ENCODE data around the gene TEX22. TPM values are rescaled to one million over a fixed set of nuclear protein-coding genes. Genes with fewer than 3 reads are reported as not detected.
"Not testable (repeated sequence)": the region's sequence is repeated elsewhere in the genome, so short reads cannot be mapped to it uniquely, and the experiment has no call there.

Gene TEX22
- total RNA-seq, 4 donors from 2014 or later, result 0.17 to 0.34 TPM; not detected in 2

DNA sequence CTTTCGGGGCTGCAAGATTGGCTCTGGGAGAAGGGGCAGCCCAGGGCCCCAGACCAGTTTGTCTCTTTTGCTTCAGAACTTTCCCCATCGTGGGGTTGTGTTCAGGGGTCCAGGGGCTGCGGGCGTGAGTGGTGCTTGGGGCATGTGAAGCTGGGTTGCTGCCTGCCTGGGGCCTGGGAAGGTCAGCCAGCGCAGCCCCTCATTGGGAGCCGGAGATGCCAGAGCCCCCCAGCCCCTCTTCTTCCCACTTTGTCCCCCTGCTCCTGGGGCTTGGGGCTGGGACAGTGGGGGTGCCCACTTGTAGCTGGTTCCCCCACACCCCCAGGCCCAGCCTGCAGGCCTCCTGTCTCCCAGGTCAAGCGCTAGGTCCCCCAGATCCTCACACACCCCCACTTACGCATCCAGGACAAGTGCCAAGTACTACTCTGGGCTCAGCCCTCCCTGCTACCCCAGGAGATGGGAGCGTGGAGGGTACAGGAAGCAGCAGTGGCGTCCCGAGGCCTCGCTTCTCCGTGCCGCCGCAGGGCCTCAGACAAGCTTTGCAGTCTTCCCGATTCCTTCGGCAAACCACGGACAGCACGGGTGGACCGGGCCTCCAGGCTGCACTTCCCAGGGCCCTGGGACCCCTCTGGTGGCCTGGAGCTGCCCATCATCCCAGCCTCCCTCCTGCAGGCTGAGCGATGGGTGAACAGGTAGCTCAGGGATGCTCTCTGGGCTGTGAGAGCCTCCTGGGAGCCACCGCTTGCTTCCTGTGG is 42.3 kb upstream of the TEX22 start:
- 89 to 97% methylated on average over 9 to 20 of the region's 22 CpGs for WGBS, 2 donors
- H3K4me3 ChIP-seq (ENCODE audit: low read depth, poor library complexity, severe bottlenecking), result no peak overlapping the region
- no peak for DNase-seq (ENCODE audit: low spot score in 2 of 2)
- TF ChIP-seq, protein P1, sequence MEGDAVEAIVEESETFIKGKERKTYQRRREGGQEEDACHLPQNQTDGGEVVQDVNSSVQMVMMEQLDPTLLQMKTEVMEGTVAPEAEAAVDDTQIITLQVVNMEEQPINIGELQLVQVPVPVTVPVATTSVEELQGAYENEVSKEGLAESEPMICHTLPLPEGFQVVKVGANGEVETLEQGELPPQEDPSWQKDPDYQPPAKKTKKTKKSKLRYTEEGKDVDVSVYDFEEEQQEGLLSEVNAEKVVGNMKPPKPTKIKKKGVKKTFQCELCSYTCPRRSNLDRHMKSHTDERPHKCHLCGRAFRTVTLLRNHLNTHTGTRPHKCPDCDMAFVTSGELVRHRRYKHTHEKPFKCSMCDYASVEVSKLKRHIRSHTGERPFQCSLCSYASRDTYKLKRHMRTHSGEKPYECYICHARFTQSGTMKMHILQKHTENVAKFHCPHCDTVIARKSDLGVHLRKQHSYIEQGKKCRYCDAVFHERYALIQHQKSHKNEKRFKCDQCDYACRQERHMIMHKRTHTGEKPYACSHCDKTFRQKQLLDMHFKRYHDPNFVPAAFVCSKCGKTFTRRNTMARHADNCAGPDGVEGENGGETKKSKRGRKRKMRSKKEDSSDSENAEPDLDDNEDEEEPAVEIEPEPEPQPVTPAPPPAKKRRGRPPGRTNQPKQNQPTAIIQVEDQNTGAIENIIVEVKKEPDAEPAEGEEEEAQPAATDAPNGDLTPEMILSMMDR (IDR thresholded peaks at IDR 0.05), result no peak
- no peak for TF ChIP-seq POLR2A (IDR thresholded peaks at IDR 0.05)
- intact Hi-C loops (cut with DNase I; ENCODE audit: low total_unique reads), result loop anchor here (10.0 kb wide), 1 partner anchor 261 kb away; no protein-coding TSS in a partner anchor

DNA sequence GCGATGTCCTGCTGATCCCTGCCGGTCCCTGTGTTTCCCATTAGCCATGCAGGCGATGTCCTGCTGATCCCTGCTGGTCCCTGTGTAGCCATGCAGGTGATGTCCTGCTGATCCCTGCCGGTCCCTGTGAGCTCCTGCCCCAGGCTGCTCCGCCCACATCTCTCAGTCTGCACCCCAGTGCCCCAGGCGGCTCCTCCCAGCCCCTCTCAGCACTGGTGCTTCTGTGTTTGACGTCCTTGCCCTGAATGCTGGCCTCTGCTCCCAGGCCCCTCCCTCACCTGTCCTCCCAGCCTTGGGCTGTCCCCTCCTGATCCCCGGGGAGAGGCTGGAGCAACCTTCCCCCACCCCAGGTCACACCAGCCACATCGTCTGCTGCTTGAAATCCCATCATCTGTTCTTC is 41.4 kb upstream of the TEX22 start:
- 87 to 93% methylated on average over 9 of the region's 9 CpGs for WGBS, 2 donors
- DNase-seq (ENCODE audit: low spot score in 2 of 2), result no peak
- TF ChIP-seq, protein P1 (IDR thresholded peaks at IDR 0.05), result no peak
- no peak for TF ChIP-seq POLR2A (IDR thresholded peaks at IDR 0.05)
- intact Hi-C loops (cut with DNase I; ENCODE audit: low total_unique reads), result loop anchor here (10.0 kb wide), 1 partner anchor 262 kb away; no protein-coding TSS in a partner anchor
- no peak overlapping the region for H3K4me3 ChIP-seq (ENCODE audit: low read depth, poor library complexity, severe bottlenecking)

DNA sequence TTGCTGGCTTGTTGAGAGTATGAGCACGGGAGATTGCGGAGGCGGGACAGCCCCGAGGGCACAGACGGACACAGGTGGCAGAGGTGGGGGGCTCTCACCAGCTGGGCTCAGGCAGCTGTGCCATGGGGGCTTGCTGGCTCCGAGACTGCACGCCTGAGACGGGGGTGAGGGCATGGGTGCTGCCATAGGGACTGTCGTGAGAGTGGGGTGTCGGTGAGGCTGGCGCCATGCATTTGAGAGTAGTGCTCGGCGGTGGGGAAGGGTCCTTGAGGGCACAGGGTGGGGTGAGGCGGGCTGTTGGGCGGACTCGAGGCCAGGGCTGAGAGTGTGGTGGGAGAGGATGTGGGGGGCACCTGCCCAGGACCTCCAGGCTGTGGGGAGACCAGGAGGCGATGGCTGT is 40.7 kb upstream of the TEX22 start:
- no peak for DNase-seq (ENCODE audit: low spot score in 2 of 2)
- no peak for TF ChIP-seq POLR2A (IDR thresholded peaks at IDR 0.05)
- TF ChIP-seq, protein P1 (IDR thresholded peaks at IDR 0.05), result no peak
- no peak overlapping the region for H3K4me3 ChIP-seq (ENCODE audit: low read depth, poor library complexity, severe bottlenecking)
- WGBS, 2 donors, result 92 to 93% methylated on average over 16 to 17 of the region's 17 CpGs
- intact Hi-C loops (cut with DNase I; ENCODE audit: low total_unique reads), result loop anchor here (10.0 kb wide), 1 partner anchor 263 kb away; no protein-coding TSS in a partner anchor

DNA sequence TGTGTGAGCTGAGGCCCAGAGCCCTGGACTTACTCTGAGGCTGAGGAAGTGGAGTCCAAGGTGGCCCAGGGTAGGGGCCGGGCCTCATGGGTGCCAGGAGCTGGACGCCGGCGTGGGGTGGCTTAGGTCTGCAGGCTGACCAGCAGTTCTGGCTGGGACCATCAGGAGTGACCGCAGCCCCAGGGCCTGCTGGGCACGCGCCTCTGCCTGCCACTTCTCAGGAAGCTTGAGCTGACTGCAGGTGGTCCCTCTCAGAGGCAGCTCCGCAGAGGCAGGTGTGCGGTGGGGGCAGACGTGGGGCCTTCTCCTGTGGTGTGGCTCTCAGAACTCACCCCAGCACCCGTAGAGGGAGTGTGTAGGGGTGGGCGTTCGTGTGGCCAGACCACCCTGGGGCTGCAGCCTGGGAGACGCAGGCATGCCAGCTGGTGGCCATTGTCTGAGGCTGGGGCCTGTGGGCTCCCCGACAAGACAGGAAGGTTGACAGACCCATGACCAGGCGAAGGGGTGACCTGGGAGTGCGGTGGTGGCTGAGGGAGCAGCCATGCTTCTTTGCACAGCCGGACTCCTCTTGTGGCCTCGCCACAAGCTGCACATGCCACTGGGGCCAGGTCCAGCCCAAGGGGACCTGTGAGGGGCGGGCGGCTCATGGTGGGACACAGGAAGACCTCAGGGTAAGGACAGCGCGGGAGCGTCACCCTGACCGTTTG is 40.0 kb upstream of the TEX22 start:
- WGBS, 2 donors, result 94 to 96% methylated on average over 22 to 25 of the region's 25 CpGs
- intact Hi-C loops (cut with DNase I; ENCODE audit: low total_unique reads), result loop anchor here (10.0 kb wide), 1 partner anchor 263 kb away; no protein-coding TSS in a partner anchor
- no peak for DNase-seq (ENCODE audit: low spot score in 2 of 2)
- no peak overlapping the region for H3K4me3 ChIP-seq (ENCODE audit: low read depth, poor library complexity, severe bottlenecking)
- no peak for TF ChIP-seq POLR2A (IDR thresholded peaks at IDR 0.05)

DNA sequence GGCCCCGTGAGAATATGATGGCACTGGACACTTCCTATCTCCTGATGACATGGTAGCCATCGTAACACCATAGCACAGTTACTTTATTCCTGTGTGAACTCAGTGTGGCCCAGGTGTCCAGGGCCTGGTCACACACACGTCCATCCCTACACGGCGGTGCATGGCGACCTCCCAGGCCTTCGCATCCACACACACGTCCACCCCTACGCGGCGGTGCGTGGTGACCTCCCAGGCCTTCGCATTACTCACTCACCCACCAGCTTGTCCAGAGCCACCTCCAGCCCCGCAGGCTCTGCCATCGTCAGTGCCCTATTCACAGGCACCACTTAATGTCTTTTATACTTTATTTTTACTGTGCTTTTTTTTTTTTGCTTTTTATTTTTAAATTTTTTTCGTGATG is 39.4 kb upstream of the TEX22 start:
- intact Hi-C loops (cut with DNase I; ENCODE audit: low total_unique reads), result loop anchor here (10.0 kb wide), 1 partner anchor 264 kb away; no protein-coding TSS in a partner anchor
- 96 to 97% methylated on average over 16 of the region's 16 CpGs for WGBS, 2 donors
- TF ChIP-seq, protein P1 (IDR thresholded peaks at IDR 0.05), result no peak
- TF ChIP-seq POLR2A (IDR thresholded peaks at IDR 0.05), result no peak
- DNase-seq (ENCODE audit: low spot score in 2 of 2), result no peak
- no peak overlapping the region for H3K4me3 ChIP-seq (ENCODE audit: low read depth, poor library complexity, severe bottlenecking)

DNA sequence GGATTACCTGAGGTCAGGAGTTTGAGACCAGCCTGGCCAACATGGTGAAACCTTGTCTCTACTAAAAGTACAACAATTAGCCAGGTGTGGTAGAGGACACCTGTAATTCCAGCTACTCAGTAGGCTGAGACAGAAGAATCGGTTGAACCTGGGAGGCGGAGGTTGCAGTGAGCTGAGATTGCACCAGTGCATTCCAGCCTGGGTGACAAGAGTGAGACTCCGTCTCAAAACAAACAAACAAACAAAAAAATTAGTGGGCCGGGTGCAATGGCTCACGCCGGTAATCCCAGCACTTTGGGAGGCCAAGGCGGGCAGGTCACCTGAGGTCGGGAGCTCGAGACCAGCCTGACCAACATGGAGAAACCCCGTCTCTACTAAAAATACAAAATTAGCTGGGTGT is 36.9 kb upstream of the TEX22 start:
- DNase-seq (ENCODE audit: low spot score in 2 of 2); intact Hi-C loops (cut with DNase I; ENCODE audit: low total_unique reads); H3K4me3 ChIP-seq (ENCODE audit: low read depth, poor library complexity, severe bottlenecking): not testable (repeated sequence)
- WGBS, 2 donors, result 96 to 97% methylated on average over 10 of the region's 10 CpGs

All from lower leg skin (tissue), 4 donors.